Left renal pelvis (tissue), 4 donors: ENCODE measurements around the gene KLHDC8B. TPM values are rescaled to one million over a fixed set of nuclear protein-coding genes. Genes with fewer than 3 reads are reported as not detected.

Source experiments
- DNase-seq, 4 donors: peaks; one replicate each; pipeline ENCODE4 v3.0.0-alpha.2; 2013; ENCODE audit warnings: low read depth in 4 of 4, low spot score in 3 of 4
- polyA plus RNA-seq, 4 donors: library from polyadenylated mRNA; unstranded; fragments of 120-200 nt; gene quantifications; one replicate each; pipeline ENCODE4 v1.2.1, GENCODE V29; 2013; ENCODE audit not compliant: insufficient read length in 4 of 4

The KLHDC8B gene
- polyA plus RNA-seq, 4 donors: 35.0 to 51.3 (median 40.9) TPM

DNA sequence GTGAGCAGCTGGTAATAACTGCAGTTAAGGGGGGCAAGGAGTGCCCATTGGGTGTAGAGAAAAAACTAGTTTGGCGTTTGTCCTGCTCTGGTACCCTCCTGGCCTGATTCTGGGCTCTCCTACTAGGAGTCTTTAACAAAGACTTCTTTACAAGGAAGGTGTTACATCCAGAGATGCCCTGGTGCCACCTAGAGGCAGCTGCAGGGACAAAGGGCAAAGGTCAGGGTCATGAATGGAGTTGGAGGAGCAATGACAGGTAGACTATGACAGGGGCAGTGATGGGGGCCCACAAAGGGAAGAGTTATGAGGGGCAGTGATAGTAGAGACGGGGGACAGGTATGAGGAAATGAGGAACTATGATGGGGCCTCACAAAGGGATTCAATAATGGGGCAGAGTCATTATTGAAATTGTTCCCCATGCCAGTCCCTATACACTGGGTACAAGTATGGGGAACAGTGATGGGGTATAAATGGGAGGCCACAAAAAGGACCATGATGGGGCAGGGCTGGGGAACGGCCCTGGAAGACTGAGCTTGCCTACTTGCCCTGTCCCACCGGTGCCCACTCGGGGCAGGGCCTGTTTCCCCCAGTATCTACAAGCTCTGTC lies 13.2 kb upstream of the KLHDC8B start:
- DNase-seq: no peak

DNA sequence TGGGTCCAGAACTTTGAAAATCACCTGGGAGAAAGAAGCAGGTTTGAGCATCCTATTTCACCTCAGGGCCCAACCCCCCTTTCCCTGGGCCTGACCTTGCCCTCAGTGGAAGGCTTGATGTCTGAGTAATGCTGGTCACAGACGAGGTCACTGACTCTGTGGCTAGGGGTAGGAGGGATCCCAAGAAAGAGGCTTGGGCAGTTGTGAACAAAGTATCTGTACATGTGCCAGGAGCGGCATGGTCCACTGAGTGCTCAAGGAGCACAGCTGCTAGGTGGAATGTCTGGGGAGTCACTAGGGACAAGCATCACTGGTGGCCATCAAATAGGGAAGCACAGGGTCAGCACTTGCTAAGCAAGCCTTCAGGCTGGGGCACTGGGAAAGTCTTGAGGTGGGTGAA lies 12.6 kb upstream of the KLHDC8B start:
- no peak for DNase-seq

DNA sequence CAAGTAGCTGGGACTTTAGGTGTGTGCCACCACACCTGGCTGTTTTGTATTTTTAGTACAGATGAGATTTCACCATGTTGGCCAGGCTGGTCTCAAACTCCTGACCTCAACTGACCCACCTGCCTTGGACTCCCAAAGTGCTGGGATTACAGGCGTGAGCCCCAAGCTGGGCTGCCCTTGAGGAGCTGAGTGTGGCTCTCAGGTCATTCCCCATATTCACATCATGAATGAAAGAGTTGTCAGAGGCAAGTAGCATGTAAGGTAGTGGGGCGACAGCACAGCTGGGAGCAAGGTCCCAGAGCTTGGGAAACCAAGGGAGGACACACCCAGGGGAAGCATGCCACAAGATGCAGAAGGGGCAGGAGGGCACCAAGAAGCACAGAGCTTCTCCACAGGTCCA lies 10.2 kb upstream of the KLHDC8B start:
- no peak for DNase-seq

DNA sequence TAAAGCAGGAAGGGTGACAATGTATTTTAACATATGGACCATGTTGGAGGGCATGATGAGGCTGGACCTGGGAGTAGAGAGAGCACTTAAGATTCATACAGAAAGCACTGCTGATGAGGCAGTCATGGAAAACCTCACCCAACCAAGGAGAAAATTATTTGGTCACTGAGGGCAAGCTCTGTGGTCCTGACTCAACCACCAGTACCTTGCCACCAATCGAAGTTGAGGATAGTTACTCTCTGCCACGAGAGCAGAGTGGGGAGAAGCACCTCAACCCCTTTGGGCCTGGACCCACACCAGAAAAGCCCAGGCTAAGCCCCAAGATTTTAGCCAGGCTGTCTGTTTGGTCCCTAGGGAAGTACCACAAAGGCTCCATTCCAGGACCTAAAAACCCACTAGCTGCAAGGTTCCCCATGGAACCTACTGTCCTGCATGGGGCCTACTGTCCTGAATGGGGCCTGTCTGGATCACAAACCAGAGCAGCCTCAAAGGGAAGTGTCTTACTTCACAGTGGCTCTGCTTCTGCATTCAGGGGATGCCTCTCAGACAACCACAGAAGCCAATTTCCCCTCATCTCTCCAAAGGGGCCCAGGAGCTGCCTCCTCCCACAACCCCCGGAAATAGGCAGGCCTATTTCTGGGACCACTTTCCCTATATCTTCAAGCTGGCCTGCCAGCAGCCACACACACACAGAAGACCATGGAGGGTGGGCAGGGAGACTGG lies 9.4 kb upstream of the KLHDC8B start:
- DNase-seq: no peak

DNA sequence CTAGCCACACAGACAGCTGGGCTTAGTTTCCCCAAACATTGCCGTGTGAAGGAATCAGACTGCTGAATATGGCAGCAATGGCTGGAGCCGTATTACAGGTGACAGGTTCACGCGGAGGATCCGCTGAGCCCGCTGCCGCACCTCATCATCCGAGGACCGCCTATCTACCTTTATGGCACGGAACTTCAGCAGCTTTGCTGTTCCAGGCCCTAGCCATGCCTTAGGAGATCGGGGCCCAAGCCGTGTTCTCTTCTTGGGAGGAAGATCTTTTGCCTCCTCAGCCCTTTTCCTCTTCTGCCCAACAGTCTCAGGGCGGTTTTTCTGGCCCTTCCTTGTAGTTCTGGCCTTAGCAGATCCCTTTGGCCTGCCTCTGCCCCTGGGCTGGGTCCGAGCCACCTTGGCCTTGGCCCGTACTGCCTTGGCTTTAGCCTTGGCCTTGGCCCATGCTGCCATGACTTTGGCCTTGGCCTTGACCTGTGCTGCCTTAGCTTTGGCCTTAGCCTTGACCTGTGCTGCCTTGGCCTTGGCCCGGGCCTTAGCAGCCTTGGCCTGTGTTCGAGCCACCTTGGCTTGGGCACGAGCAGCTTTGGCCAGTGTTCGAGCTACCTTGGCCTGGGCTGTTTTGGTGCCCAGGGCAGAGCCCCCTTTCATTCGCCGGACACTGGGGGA lies 8.5 kb upstream of the KLHDC8B start:
- DNase-seq: no peak

DNA sequence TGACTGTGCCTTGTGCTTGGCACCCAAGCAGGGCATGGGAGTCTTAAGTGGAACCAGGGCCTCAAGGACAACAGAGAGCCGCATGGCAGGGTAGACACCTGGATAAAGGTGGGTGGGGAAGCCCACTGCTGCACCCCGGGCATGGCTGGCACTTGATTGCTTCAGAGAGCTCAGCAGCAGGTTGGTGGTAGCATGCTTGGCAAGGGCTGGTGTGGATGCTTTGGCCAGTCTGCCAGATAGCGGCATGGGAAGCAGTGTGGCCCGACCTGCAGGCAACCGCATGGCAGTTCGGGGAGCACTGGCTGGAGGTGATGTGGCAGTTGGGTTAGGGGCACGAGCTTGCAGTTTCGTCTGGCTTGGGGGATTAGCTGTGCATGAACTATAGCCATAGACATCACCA lies 7.8 kb upstream of the KLHDC8B start:
- DNase-seq: no peak

DNA sequence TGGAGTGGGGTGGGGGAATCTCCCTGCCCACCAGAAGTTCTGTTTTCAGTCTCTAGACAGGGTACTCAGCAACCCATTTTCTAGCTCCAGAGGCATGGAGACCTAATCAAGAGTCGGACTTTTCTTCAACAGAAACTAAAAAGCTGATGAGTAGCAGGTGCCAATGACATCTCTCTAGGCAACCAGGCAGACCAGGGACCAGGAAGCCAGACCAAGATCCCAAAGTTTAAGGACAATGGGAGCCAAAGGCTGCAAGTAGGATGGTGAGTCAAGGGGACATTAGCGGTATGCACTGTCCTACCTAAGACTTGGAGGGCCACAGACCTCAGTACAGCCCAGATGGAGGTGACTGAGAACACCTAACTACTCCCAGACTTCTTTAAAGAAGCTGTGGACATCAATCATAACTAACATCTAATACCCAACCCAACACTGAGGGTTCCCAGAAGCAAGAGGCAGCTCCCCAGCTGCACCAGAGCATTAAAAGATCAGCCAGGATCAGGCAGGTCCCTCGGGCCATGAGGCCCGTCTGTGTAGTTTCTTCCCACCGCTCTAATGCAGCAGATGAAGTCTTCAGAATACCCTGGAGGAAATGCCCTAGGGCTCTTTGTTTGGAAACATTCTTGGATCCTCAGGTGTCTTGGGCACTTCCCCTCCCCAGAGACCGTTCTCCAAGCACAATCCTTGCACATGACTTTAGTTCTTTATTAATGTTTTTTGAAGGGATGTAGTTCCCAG lies 6.2 kb upstream of the KLHDC8B start:
- no peak for DNase-seq

DNA sequence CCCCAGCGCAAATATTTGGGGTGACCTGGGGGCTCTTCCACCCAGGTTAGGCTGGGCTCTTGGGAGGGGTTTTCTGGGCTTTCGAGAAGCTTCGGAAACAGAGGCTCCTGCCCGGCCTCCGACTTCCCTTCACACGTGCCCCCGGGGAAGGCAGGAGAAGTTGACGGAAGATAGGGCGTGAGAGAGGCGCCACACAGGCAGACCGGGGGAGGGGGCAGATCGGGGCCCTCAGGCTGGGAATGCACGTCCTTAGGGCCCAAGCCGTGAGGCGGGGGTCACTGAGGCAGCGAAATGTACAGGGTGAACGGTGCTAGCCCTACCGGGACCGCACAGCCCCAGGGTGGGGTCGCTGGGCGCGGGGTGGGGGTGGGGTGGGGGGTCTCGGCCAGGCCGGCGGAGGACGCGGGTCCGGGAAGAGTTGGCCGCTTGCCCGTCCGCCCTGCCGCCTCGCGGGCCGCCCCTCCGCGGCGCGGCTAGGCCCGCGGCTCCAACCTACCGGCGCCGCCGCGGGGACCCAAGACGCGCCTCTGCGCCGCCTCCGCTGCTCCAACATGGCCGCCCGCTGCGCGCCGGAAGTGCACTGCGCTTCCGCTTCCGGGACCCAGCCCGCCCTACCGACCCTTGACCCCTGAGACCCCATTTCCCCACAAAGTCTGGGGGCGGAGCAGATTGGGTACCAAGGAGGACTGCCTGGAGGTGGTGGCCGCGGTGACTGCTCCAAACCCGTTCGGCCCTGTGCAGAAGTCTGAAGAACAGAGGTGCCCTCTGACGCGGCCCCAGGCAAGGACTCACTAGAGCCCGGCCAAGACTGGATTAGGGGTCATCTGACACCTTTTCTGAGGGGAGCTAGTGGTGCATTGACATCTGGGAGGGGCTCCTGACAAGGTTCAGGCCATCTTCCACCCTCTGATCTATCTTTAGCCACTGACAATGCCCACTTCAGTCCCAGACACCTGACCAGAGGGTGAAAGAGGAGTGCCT lies 5.3 kb upstream of the KLHDC8B start, which contains the start of gene CCDC71:
Gene CCDC71, minus strand, starts transcription at position 561 of the 981 bp plus-strand sequence. CDS start 2,123 bp downstream, outside the sequence.
- DNase-seq: peak in 3 of 4 donors; percentile 44 to 61 (median 59)

DNA sequence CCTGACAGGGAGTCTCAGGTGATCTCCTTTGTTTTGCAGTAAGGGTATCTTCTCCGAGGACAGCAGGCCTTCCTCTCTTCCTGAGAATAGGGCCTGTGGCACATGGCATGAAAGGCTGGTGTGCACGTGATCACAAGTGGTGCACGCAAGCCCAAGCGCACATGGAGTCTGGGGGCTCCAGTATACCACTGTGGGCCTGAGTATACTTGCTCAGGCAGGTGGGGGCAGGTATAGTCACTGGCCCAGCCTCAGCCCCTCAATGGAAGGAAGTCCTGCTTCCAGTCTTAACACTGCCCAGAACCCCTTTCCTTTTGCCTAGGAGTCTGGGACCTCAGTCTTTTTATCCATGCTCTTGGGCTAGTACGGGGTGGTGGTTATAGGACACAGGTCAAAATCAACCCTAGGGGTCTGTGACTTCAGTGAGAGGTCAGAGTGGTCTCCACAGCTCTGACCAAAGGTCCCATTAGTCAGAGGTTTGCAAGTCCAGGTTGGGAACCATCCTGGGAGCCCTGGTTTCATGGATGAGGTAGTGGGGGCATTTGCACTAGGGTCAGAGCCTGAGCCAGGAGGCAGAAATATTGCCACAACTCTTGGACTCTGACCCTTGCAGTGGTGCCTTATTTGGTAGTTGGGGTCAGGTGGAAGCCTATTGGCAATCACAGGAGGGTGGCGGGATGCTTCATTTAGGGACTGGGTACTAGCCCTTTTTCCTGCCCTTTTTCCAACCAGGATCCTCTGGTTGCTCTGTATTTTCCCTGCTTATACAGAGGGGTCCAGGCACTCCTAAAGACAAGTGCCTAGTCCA lies 4.4 kb upstream of the KLHDC8B start:
- no peak for DNase-seq

DNA sequence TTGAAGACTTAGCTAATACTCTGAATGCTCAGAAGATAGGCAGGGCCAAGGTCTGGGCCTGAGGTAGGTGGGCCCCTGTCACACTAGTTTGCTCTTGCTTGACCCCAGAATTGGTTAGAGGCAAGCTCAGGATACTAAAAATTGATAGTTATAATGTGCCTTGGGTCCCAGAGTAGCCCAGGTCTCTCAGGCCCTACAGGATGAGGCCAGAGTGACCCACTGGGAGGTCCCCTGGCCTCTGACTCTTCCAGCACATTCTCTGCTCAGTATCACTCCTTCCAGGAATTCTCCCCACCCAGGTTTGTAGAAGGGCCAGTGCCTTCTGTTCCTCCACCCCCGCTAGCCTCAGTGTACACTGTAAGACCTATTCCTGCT lies 667 bp upstream of the KLHDC8B start:
- DNase-seq: no peak

DNA sequence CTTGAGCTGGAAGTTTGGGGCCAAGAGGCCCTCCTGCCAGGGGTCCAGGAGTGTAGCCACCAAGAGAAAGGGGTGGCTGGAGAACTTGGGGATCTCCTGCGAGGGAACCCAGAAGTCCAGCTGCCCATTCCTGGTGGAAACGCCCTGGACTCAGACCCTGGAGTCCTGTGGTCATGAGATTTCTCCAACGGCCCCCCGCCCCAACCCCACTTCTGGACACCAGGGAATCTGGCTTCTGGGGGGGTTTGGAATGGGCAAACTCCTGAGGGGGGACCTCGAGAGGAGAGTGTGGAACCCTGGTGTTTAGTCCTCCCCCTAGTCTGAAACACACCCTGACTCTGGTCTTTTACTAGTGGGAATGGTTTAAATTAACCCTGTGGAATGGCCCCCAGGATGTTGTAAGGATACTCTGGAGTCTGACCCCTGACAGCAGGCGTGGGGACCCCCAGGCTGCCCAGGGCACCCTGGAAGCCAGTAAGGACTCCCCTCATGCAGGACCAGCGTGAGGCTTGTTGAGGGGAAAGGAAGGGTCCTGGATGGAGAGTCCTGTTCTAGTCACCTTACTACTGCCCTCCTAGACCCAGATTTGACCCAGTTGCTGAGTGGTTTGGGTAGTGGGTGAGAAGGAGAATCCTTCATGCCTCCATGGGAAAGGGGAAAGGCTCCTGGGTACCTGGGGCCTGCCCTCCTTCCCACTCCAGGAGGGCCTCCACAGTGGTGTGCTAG lies 540 bp downstream of the KLHDC8B start:
- DNase-seq: no peak

DNA sequence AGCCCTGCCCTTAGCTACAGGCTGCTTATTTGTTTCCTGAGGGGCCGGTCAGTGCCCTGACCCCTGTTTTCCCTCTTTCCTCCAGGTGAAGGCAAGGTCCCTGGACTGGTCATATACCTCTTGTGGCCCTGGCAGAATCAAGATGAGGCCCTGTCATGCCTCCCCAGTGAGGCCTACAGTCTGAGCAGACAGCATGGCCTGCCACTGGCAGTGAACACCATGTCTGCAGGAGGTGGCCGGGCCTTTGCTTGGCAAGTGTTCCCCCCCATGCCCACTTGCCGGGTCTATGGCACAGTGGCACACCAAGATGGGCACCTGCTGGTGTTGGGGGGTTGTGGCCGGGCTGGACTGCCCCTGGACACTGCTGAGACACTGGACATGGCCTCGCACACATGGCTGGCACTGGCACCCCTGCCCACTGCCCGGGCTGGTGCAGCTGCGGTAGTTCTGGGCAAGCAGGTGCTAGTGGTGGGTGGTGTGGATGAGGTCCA lies 1.2 kb downstream of the KLHDC8B start:
- no peak for DNase-seq

DNA sequence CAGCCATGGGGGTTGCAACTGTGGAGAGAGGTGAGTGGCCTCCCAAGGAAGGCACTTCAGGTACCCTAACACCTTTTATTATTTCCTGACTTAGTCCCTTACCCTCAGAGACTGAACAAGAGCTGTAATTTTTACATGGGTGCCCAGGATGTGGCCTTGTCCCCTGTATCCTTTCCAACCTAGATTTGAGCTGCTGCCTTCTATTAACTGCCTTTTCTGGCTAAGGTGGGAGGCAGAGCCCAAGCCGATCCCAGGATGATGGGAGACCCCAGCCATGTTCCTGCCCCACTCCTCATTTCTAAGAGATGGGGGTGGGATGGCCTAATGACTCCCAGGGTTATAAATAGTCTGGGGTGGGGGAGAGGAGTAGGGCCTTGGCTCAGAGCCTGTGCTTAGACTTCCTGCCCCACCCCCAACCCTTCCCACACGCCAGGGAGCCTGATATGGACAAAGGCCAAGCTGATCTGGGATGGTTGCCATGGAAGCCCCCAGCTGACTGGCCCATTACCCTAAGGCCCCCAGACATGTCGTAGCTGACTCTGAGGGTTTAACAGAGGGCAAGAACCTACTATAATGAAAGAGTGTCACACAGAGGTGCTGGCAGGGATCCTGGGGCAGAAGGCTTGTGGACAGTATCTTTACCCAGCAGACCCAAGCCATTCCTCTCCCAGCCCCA lies 1.9 kb downstream of the KLHDC8B start:
- DNase-seq: peak; percentile 67 to 72 (median 68)

DNA sequence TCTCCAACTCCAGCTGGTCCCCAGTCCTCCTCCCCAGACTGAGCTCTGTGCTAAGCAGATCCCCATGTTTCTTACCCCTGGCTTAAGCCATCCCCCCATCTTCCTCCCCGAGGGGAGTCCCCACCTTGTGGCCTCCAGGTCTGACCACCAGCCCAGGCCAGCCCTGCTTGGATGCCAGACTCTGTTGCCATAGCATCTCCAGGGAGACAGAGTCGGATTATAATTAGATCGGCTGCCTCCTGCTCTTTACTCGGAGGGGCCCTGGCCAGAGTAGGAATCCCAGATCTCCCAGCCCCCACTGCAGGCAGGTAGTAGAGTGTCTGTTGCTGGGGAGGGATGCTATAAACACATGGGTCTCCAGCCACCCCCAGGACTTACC lies 2.4 kb downstream of the KLHDC8B start:
- DNase-seq: no peak

DNA sequence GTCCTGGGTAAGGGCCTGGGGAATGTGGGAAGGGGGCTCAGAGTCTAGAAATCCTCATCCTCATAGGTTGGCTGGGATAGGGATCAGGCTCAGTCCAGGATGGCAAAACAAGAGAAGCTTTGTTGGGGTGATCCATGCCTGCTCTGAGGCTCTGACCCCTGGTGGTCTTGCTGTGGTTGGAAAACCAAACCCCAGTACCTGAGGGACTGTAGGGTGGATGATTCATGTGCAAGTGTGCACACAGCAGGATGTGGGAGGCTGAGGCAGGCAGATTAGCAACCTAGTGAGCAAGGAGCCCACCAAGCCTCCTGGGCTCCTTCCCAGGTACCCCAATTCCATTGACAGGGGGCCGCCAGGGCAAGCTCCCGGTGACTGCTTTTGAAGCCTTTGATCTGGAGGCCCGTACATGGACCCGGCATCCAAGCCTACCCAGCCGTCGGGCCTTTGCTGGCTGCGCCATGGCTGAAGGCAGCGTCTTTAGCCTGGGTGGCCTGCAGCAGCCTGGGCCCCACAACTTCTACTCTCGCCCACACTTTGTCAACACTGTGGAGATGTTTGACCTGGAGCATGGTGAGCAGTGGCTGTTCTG lies 3.1 kb downstream of the KLHDC8B start:
- no peak for DNase-seq

DNA sequence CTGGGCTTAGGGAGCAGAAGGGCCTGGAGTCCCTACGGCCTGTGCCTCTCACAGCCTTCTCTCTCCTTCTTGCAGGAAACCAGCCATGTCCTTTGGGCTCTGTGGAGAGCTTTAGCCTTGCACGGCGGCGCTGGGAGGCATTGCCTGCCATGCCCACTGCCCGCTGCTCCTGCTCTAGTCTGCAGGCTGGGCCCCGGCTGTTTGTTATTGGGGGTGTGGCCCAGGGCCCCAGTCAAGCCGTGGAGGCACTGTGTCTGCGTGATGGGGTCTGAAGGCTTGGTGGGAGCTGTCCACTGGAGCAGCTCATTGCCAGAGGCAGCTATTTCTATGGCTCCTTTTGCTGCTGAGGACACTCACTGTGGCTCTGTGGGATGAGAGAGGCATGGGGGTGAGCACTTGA lies 4.1 kb downstream of the KLHDC8B start:
- DNase-seq: no peak

DNA sequence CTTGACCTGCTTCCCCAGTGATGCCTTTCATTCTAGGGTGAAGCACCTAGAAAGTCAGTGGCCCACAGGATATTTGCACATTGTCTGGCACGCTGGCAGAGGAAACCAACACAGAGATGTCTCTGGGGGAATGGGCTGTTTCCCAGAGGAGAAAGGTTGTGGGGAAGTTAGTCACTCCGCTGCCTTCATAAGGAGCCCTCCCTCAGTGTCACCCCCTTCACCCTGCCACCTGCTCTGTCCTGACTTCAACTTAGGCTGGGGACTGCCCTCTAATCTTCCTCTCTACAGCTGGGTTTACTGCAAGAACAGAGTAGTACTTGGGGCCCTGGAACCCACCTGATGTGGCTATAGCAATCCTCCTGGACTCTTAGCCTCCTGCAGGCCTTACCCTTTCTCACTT lies 5.7 kb downstream of the KLHDC8B start:
- DNase-seq: no peak

DNA sequence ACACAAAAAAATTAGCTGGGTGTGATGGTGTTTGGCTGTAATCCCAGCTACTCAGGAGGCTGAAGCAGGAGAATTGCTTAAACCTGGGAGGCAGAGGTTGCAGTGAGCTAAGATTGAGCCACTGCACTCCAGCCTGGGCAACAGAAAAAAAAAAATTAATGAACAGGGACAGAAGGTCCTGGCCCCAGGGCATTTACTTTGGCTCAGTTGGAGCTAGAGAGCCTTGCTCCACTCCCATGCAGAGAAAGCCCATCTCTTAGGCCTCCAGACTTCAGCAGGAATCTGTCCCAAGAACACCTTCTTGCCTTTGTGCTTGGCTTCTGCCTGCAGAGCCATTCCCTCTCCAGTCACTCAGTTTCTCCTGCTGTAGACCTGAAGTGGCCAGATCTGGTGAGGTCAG lies 8.7 kb downstream of the KLHDC8B start:
- DNase-seq: no peak
